Measurements from ENCODE around the gene TYSND1.
"Not testable (repeated sequence)": the region's sequence is repeated elsewhere in the genome, so short reads cannot be mapped to it uniquely, and the experiment has no call there.

The TYSND1 gene

GRCh38 chr10:70146489-70147258 is at the start of gene TYSND1:
Gene TYSND1, minus strand, starts transcription at chr10:70146700. Its CDS starts 114 bp downstream, at chr10:70146586.
- peak; percentile 93 to 95 for DNase-seq

GRCh38 chr10:70193391-70193844 is 46.9 kb upstream of the TYSND1 start:
- peak in 1 of 2 donors; percentile 30 for DNase-seq

GRCh38 chr10:70192326-70192968 is 45.9 kb upstream of the TYSND1 start:
- peak; percentile 31 to 67 for DNase-seq

GRCh38 chr10:70191972-70192305 is 45.4 kb upstream of the TYSND1 start:
- peak; percentile 81 to 86 for DNase-seq

GRCh38 chr10:70191161-70191971 is 44.9 kb upstream of the TYSND1 start:
- DNase-seq = no peak

- DNase-seq = no peak
These were observed 44.1 kb upstream of the TYSND1 start for GRCh38 chr10:70190581-70190980.

GRCh38 chr10:70190102-70190501 is 43.6 kb upstream of the TYSND1 start:
- no peak for DNase-seq

GRCh38 chr10:70188768-70189167 is 42.3 kb upstream of the TYSND1 start:
- no peak for DNase-seq

- no peak for DNase-seq
These were observed 40.1 kb upstream of the TYSND1 start for GRCh38 chr10:70186571-70186970.

- DNase-seq = no peak
These were observed 39.6 kb upstream of the TYSND1 start for GRCh38 chr10:70186090-70186489.

- no peak for DNase-seq
These were observed 36.8 kb upstream of the TYSND1 start for GRCh38 chr10:70183304-70183703.

GRCh38 chr10:70179209-70179608 is 32.7 kb upstream of the TYSND1 start:
- DNase-seq = not testable (repeated sequence)

GRCh38 chr10:70178139-70178725 is 31.7 kb upstream of the TYSND1 start:
- DNase-seq = no peak

GRCh38 chr10:70176441-70176840 is 29.9 kb upstream of the TYSND1 start:
- DNase-seq = no peak

- no peak for DNase-seq
These were observed 29.0 kb upstream of the TYSND1 start for GRCh38 chr10:70175516-70175915.

- DNase-seq = peak; percentile 69
These were observed 27.7 kb upstream of the TYSND1 start for GRCh38 chr10:70174058-70174741.

GRCh38 chr10:70169649-70170364 is 23.3 kb upstream of the TYSND1 start:
- peak in 1 of 2 donors; percentile 43 for DNase-seq

GRCh38 chr10:70169011-70169410 is 22.5 kb upstream of the TYSND1 start:
- DNase-seq = no peak

GRCh38 chr10:70167246-70167645 is 20.7 kb upstream of the TYSND1 start:
- no peak for DNase-seq

- DNase-seq = no peak
These were observed 19.9 kb upstream of the TYSND1 start for GRCh38 chr10:70166394-70166793.

GRCh38 chr10:70164163-70164562 is 17.7 kb upstream of the TYSND1 start:
- DNase-seq = no peak

- no peak for DNase-seq
These were observed 16.9 kb upstream of the TYSND1 start for GRCh38 chr10:70163448-70163847.
